Stimulated activated naive CD4-positive, alpha-beta T cell treated with Interleukin-2 at 50 U/mL for 16 hours (primary cell): ENCODE data around the gene MOV10L1.

Experiments
- DNase-seq: peaks from one replicate; lab custom pipeline; 2025; lab: John Stamatoyannopoulos, UW

Gene MOV10L1

DNA sequence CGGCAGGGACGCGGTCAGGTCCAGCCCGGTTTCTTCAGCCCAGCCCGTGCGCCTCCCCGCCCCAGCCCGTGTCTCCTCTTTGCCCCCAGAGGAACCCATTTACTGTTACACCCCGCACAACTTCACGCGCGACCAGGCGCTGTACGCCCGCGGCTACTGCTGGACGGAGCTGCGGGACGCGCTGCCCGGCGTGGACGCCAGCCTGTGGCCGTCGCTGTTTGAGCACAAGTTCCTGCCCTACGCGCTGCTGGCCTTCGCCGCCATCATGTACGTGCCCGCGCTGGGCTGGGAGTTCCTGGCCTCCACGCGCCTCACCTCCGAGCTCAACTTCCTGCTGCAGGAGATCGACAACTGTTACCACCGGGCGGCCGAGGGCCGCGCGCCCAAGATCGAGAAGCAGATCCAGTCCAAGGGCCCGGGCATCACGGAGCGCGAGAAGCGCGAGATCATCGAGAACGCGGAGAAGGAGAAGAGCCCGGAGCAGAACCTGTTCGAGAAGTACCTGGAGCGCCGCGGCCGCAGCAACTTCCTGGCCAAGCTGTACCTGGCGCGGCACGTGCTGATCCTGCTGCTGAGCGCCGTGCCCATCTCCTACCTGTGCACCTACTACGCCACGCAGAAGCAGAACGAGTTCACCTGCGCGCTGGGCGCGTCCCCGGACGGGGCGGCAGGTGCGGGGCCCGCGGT, 87.2 kb downstream of the MOV10L1 start:
- DNase-seq, result no peak

- DNase-seq, result no peak
These were observed 88.0 kb downstream of the MOV10L1 start for GRCh38 chr22:50177537-50178470.

DNA sequence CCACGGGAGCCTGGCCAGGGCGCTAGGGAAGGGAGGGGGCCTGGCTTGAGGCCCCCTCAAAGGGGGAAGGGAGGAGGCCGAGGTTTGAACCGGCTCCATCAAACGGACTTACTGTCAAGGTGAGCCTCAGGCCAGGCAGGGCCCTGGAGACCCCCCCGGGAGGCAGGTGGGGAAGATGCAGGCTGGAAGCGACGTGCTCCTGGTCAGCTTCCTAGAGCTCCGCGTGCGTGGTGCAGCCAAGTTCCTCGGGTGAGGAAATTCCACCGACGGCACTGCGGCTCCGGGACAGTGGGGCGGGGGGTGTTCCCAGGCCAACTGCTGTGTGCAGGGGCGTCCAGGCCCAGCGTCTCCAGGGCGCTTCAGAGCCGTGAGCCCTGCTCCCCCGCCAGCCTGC, 88.7 kb downstream of the MOV10L1 start:
- DNase-seq, result no peak

DNA sequence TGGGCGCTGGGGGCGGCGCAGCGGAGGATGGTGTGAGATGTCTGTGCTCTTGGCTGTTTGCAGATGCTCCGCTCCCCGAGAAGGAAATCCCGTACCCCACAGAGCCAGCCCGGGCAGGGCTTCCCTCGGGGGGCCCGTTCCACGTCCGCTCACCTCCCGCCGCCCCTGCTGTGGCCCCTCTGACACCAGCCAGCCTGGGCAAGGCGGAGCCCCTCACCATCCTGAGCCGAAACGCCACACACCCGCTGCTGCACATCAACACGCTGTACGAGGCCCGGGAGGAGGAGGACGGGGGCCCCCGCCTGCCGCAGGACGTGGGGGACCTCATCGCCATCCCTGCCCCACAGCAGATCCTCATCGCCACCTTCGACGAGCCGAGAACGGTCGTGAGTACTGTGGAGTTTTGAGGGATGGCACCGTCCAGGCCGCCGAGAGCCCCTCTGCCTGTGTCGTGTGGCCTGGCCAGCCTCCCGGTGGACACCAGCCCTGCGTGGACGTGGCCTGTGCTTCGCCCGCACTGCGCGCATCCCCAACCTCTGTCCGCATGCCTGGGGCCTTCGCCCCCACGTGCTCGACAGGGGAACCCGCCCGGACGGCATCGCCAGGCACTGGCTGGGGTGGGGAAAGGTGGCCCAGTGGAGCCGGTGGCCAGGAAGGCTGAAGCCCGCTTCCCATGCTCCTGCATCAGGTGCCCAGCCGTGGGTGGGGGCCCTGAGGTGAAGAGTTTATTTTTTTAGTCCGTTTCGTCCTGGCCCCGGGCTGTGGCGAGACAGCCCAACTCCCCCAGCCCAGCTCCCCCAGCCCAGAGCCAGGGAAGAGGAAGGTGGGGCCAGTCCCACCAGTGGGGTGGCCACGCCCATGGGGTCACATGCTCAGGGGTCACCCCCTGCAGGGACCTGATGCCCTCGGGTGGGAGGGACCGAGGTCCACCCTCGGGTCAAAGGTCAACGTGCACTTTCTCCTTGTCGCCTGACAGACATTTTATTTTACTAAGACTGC, 89.4 kb downstream of the MOV10L1 start:
- DNase-seq, result no peak

DNA sequence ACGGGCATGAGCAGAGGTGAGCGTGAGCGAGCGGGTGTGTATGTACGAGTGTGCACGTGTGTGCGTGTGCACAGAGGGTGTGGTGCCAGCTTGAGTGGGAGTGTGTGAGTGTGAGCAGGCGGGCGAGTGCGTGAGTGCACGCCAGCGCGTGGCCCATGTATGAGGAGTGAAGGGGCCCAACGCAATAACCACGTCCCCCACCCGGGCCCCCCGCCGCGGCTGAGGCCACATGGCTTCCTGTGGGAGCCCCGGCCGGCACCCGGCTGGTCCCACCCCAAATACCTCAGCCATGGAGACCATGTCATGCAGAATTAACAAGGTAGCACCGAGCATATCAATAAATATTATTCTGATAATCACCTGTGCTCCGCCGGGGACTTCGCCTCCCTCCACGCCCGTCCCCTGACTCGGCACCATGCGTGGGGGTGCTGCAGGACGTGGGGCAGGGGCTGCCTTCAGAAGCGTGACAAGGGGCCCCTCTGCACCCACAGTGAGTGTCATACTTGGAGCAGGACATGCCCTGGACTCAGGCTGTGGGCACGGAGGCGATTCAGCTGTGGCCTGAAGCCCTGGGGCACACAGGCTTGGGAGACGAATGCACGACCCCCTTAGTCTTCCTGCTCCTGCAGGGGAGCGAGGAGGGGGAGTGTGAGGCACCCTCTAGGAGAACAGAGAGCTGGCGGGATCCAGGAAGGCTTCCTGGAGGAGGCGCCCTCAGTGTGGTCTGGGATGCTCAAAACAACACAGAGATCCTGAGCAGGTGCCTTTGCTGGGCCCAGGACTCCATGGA, 90.3 kb downstream of the MOV10L1 start:
- DNase-seq, result no peak

GRCh38 chr22:50180727-50181521, 91.1 kb downstream of the MOV10L1 start:
- DNase-seq, result no peak

GRCh38 chr22:50182176-50183081, 92.6 kb downstream of the MOV10L1 start:
- DNase-seq, result no peak

GRCh38 chr22:50183141-50183971, 93.5 kb downstream of the MOV10L1 start:
- no peak for DNase-seq

DNA sequence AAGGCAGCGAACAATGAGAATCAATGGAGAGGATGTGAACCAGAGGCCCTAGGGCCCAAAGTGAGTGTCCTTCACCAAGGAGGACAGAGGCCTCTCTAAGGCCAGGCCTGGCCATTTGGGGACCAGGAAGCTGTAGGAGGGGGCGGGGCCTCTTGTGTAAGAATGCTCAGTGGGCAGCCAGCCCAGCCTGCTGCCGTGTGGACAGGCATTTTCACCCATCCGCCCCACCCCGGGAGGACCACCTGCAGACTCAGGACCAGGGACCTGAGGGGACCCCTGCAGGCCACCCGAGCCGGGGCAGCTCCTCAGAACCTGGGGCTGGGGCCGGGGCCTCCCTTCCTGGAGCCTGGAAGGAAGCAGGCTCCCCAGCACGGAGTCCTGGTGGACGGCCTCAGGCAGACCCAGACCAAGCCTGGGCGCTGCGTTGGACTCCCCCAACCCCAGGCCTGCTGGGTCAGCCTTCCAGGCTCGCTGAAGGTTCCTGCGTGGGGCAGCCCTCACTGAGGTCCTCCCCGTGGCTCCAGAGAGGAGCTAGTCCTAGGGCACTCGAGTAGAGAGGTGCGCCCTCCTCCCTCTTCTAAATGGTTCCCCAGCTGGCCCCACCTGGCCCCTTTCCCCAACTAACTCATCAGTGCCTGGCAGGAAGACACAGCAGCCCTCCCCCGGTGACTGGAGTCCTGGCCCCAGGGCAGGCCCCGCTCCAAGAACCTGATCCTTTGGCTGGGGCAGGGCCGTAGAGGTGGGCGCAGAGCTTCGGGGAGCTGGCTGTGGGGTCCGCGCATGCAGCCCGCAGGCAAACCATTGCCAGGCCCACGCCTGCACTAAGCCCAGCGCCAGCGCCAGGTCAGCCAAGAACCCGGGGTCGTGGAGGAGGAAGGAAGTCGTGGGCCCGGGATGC, 94.4 kb downstream of the MOV10L1 start:
- DNase-seq, result no peak

DNA sequence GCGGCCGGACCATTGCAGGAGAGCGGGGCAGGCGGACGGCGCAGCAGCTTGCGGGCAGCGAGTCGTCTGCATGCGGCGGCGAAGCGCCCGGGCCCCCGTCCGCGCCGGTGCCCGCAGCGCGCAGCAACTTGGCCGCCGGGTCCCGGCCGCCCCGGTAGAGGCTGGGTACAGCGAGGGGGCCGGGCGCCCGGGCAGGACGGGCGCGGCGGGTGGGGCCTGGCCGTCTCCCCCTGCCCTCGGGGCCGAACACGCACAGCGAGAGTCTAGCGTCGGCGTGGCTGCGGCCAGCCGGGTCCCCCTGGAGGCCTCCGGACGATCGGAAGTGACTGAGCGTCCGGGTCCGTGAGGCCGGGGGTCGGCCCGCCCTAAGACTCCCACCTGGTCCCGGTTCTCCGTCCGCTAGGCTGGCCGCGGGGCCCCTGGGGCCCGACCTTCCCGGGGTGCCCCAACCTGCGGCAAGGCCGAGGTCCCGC, 95.1 kb downstream of the MOV10L1 start:
- DNase-seq, result no peak

DNA sequence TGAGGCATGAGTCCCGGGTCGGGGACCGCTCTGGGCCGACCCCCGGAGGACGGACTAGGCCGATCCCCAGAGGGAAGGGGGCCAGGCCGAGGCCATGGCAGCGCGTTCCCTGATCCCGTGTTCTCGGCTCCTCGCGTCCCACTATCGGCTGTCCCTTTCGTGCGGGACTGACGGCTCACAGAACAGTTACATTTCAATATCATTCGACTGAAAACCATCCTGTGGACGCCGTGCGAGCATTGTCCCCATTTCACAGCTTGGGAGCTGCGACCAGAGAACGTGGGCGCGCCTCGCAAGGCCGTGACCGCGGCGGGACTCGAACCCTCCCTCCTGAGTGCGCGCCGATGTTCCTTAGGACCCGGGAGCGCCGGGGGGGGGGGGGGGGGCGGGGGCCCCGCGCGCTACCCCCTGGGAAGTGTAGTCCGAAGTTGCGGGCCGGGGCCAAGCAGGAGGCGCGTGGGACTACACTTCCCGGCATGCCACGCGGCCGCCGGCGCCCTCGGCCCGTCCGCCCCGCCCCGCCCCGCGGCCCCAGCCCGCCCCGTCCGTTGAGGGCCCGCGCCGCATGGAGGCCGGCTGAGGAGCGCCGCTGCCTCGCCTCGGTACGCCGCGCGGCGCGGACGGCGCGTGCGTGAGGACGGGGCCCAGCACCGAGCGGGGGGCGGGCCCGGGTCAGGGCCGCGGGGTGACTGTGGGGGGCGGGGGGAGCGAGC, 95.7 kb downstream of the MOV10L1 start, which contains the start of gene TRABD:
Gene TRABD, plus strand, starts transcription at position 539 of the 713 bp plus-strand sequence. CDS start 7,148 bp downstream, outside the sequence.
- DNase-seq, result peak; percentile 87

DNA sequence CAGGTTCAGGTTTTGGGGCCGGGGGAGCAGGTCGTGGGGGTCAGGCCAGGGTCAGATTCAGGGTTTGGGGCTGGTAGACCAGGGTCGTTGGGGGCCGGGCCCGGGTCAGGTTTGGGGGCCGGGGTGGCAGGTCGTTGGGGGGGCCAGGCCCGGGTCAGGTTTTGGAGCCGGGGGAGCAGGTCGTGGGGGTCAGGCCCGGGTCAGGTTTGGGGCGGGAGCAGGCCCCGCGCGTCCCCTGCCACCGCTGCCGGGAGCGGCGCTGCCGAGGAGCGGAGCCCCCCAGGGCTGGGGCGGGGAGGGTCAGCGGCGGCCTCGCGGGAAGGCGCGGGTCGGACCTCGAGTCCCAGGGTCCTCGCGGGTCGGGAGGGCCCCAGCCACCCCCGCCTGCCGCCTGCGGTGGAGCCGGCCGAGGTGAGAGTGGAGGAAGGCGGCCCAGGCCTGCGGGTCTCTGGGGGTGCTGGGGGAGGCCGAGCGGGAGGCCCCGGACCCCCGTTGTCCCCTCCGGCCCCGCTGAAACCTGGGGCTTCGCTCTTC, 96.4 kb downstream of the MOV10L1 start:
- DNase-seq, result no peak

- DNase-seq, result no peak
These were observed 97.1 kb downstream of the MOV10L1 start for GRCh38 chr22:50186761-50187523.

DNA sequence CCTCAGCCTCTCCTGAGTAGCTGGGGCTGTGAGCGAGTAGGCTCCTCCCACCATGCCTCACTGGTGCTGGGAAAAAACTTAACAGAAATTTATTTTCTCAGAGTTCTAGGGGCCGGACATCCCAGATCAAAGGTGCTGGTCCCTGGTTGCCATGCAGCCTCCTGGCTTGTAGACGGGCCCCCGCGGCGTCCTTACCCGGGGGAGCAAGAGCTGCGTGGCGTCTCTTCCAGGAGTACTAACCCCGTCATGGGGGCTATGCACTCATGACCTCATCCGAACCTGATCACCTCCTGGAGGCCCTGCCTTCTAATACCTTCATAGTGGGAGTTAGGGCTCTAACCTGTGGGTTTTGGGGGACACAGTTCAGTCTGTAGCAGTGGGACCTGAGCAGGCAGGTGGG, 98.5 kb downstream of the MOV10L1 start:
- no peak for DNase-seq

DNA sequence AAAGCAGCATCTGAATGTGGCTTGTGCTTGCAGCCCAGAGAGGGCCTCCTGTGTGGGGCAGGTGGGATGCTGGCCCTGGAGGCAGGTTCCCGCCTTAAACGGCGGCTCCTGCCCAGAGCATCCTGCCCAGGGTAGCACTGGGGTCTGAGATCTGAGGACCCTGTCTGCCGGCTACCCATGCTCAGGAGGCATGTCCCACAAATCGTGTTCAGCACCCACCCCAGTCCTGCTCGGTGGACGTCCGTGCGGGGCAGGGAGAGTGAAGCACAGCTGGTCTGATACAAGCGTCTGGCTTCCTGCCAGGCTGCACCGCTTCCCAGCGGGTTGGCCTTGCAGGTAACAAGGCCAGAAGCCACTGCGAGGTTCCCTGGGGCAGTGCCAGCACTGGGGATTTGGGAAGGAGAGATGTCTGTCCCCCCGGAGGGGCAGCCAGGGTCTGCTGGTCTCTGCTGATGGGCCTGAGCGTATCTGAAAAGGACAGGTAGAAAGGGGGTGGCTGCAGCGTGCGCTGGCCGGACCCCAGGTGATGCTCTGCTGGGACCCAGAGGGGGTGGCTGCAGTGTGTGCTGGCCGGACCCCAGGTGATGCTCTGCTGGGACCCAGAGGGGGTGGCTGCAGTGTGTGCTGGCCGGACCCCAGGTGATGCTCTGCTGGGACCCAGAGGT, 99.5 kb downstream of the MOV10L1 start:
- no peak for DNase-seq
